Upper lobe of right lung (tissue), 1 donor: Measurements from ENCODE around the gene LYRM1. TPM values are rescaled to one million over a fixed set of nuclear protein-coding genes. Genes with fewer than 3 reads are reported as not detected.
A peak's percentile ranks its signal among the peaks of the same experiment; 100 is the strongest.

Experiments
- ATAC-seq: fragments of 200-7000 bp; cut with Tn5 transposase; one replicate; pipeline ENCODE4 v1.9.1; 2020; ENCODE audit warnings: mild to moderate bottlenecking, moderate library complexity
- DNase-seq: peaks from one replicate; pipeline ENCODE4 v3.0.0-alpha.2; 2020
- H3K27ac ChIP-seq: fragments of 200-600 bp; one replicate; pipeline ENCODE4 v1.8.0; 2022
- H3K27me3 ChIP-seq: fragments of 200-600 bp; one replicate; pipeline ENCODE4 v1.8.0; 2022; ENCODE audit warnings: mild to moderate bottlenecking
- H3K36me3 ChIP-seq: fragments of 200-600 bp; one replicate; pipeline ENCODE4 v1.8.0; 2022
- H3K4me1 ChIP-seq: fragments of 200-600 bp; one replicate; pipeline ENCODE4 v1.8.0; 2022
- H3K4me3 ChIP-seq: fragments of 200-600 bp; one replicate; pipeline ENCODE4 v1.8.0; 2022; ENCODE audit warnings: mild to moderate bottlenecking
- H3K9me3 ChIP-seq: fragments of 200-600 bp; one replicate; pipeline ENCODE4 v1.8.0; 2022
- intact Hi-C: fragments of 100-400 bp; cut with DNase I; formaldehyde crosslinking; loops from one replicate; pipeline ENCODE4 v1.11.0; 2022
- total RNA-seq: library from RNA; stranded (reverse); fragmentation: NEBNext Ultra II Directional; extraction: Animal tissue kit (Norgen Biotek cat#: 25700); gene quantifications from one replicate; pipeline ENCODE4 v1.2.1, GENCODE V29; 2021
- TF ChIP-seq, protein P1 (sequence below): fragments of 200-600 bp; IDR thresholded peaks from one replicate; pipeline ENCODE4 v1.8.0; 2022; ENCODE audit warnings: antibody characterized with exemption
- donor health status: DM: no; HTN: yes; CAD: no; lungs with severe emphysema.

LYRM1 gene
- total RNA-seq, 1 donor from 2014 or later: 28.9 TPM

DNA sequence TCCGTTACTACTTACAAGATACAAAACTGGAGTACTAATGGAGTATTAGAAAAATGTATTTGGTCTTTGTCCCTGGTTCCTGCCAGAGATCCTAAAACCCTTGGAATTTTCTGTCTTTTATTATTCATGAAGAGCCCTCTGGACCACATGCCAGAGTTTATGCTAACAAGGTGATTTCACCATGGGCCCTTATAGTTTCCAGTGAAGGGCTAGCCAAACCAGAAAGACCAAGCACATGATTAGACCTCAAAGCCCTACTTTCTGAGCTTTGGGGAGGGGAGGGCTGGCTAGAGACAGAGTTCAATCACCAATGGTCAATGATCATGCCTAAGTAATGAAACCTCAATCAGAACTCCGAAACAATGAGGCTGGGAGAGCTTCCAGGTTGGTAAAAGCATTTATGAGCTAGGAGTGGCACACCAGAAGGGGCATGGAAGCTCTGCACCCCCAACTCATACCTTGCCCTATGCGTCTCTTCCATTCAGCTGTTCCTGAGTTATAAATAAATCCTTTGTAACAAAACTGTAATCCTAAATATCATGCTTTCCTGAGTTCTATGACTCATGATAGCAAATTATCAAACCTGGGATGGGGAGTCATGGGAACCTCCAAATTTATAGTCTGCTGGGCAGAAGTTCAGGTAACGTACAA, 10.8 kb upstream of the LYRM1 start:
- peak; percentile 71 for ATAC-seq

GRCh38 chr16:20894388-20894787, 6.2 kb upstream of the LYRM1 start:
- H3K27ac ChIP-seq: no peak overlapping the region
- no peaks in the 10 kb centered on the region for H3K9me3 ChIP-seq
- no peak overlapping the region for H3K4me3 ChIP-seq
- ATAC-seq (no peak), DNase-seq (no peak)
- TF ChIP-seq, protein P1, sequence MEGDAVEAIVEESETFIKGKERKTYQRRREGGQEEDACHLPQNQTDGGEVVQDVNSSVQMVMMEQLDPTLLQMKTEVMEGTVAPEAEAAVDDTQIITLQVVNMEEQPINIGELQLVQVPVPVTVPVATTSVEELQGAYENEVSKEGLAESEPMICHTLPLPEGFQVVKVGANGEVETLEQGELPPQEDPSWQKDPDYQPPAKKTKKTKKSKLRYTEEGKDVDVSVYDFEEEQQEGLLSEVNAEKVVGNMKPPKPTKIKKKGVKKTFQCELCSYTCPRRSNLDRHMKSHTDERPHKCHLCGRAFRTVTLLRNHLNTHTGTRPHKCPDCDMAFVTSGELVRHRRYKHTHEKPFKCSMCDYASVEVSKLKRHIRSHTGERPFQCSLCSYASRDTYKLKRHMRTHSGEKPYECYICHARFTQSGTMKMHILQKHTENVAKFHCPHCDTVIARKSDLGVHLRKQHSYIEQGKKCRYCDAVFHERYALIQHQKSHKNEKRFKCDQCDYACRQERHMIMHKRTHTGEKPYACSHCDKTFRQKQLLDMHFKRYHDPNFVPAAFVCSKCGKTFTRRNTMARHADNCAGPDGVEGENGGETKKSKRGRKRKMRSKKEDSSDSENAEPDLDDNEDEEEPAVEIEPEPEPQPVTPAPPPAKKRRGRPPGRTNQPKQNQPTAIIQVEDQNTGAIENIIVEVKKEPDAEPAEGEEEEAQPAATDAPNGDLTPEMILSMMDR: no peak
- H3K36me3 ChIP-seq: peaks cover 36% of the 10 kb centered on the region
- peaks cover 37% of the 10 kb centered on the region for H3K4me1 ChIP-seq
- no peaks in the 10 kb centered on the region for H3K27me3 ChIP-seq
- intact Hi-C loops: no loop called here

More for the DNA sequence above, 10.8 kb upstream of the LYRM1 start:
- H3K27ac ChIP-seq: peak overlapping the region; percentile 18
- H3K4me1 ChIP-seq: peaks cover 24% of the 10 kb centered on the region
- no peak for DNase-seq
- peaks cover 28% of the 10 kb centered on the region for H3K36me3 ChIP-seq
- no peaks in the 10 kb centered on the region for H3K27me3 ChIP-seq
- H3K9me3 ChIP-seq: no peaks in the 10 kb centered on the region
- H3K4me3 ChIP-seq: no peak overlapping the region
- intact Hi-C loops: no loop called here
- TF ChIP-seq, protein P1: no peak

DNA sequence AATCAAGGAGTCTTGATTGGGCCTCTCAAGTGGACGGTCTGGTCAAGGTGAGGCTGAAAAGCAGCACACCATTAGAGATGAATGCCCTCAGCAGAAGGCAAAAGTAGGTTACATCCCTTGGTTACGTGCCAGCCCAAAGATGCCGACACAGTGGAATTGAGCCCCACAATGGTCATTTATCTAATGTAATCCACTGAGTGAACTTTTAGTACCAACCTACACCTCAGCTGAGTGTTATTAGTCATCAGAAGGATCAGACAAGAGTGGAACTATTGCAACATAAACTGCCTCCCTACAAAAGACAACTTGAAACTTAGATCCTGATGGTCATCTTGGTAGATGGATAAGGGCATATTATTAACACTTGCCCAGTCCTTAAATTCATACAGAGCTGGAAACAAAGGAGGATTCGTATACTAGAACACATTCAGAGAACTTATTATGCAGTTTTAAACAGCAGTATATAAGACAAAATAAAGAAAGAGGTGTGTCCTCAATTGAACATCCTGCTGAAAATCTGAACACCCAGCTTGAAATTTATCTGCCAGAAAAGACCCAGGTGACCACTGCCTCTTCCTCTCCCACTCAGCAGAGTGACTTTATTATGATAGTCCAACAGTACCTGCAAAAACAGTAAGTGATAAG, 3.2 kb upstream of the LYRM1 start:
- intact Hi-C loops: no loop called here
- Histone ChIP-seq H3K9me3 (no peaks in the 10 kb centered on the region), H3K4me1 (peaks cover 32% of the 10 kb centered on the region), H3K4me3 (peak overlapping the region; percentile 91), H3K27me3 (no peaks in the 10 kb centered on the region), H3K27ac (no peak overlapping the region), H3K36me3 (peaks cover 24% of the 10 kb centered on the region)
- TF ChIP-seq, protein P1: no peak
- ATAC-seq (no peak), DNase-seq (no peak)

- intact Hi-C loops: no loop called here
- Histone ChIP-seq H3K36me3 (peaks cover 19% of the 10 kb centered on the region), H3K4me1 (peaks cover 37% of the 10 kb centered on the region), H3K4me3 (peak overlapping the region; percentile 91), H3K9me3 (no peaks in the 10 kb centered on the region), H3K27me3 (no peaks in the 10 kb centered on the region), H3K27ac (no peak overlapping the region)
- TF ChIP-seq, protein P1: no peak
- ATAC-seq (no peak), DNase-seq (no peak)
Observed at GRCh38 chr16:20897922-20898321, 2.6 kb upstream of the LYRM1 start.

DNA sequence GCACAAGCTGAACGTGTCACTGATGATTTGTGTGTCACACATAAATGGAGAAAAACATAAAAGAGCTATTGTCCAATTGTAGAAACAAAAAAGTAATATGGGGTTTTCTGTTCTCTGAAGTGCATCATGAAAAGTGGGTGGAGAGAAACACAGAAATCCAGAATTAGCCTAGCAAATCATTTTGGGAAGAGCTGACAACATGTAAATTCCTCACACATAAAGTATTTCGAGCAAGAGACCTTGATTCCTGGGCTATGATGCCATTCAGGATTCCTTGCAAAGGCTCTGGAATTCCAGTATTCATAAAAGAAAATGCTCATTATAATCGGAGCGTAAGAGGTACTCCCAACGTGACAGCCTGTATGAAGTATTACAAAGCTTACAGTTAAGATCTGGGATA, 1.5 kb upstream of the LYRM1 start:
- TF ChIP-seq, protein P1: no peak
- intact Hi-C loops: no loop called here
- no peaks in the 10 kb centered on the region for H3K9me3 ChIP-seq
- H3K27me3 ChIP-seq: no peaks in the 10 kb centered on the region
- H3K27ac ChIP-seq: peak overlapping the region; percentile 98
- DNase-seq (no peak), ATAC-seq (no peak)
- peak overlapping the region; percentile 91 for H3K4me3 ChIP-seq
- peaks cover 8% of the 10 kb centered on the region for H3K36me3 ChIP-seq
- peaks cover 49% of the 10 kb centered on the region for H3K4me1 ChIP-seq
